22Rv1 (cell line): ENCODE data around the gene ADAMTS1.

ENCODE experiments used
- H3K27ac ChIP-seq: fragments of 450-650 bp; 2 replicates; pipeline ENCODE4 v1.5.1; 2017
- ZFX ChIP-seq: fragments of 450-650 bp; IDR thresholded peaks from 2 replicates; pipeline ENCODE4 v1.6.1; 2017; ENCODE audit warnings: antibody characterized with exemption, borderline replicate concordance
- TF ChIP-seq, protein P1 (sequence below): fragments of 450-650 bp; IDR thresholded peaks from 2 replicates; pipeline ENCODE4 v1.5.1; 2017; ENCODE audit warnings: mild to moderate bottlenecking

Gene ADAMTS1

DNA sequence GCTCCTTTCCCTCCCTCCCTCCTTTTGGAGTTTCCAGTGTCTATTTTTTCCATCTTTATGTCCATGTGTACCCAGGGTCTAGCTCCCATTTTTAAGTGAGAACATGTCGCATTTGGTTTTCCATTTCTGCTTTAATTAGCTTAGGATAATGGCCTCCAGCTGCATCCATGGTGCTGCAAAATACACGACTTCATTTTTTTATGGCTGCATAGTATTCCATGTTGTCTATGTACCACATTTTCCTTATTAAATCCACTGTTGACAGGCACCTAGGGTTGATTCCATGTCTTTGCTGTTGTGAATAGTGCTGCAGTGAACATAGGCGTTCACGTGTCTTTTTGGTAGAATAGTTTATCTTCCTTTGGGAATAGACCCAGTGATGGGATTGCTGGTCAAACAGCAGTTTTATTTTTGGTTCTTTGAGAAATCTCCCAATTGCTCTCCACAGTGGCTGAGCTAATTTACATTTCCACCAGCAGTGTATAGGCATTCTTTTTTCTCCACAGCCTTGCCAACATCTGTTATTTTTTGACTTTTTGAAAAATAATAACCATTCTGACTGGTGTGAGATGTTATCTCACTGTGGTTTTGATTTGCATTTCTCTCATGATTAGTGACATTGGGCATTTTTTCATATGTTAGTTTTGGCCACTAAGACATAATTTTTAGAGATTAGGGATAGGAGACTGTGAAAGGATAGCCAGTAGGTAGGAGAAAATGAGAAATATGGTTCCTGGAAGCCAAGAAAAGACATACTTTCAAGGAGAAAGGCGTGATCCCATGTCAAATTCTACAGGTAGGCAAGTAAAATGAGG, 50.4 kb downstream of the ADAMTS1 start:
- TF ChIP-seq, protein P1, sequence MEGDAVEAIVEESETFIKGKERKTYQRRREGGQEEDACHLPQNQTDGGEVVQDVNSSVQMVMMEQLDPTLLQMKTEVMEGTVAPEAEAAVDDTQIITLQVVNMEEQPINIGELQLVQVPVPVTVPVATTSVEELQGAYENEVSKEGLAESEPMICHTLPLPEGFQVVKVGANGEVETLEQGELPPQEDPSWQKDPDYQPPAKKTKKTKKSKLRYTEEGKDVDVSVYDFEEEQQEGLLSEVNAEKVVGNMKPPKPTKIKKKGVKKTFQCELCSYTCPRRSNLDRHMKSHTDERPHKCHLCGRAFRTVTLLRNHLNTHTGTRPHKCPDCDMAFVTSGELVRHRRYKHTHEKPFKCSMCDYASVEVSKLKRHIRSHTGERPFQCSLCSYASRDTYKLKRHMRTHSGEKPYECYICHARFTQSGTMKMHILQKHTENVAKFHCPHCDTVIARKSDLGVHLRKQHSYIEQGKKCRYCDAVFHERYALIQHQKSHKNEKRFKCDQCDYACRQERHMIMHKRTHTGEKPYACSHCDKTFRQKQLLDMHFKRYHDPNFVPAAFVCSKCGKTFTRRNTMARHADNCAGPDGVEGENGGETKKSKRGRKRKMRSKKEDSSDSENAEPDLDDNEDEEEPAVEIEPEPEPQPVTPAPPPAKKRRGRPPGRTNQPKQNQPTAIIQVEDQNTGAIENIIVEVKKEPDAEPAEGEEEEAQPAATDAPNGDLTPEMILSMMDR, result no peak
- TF ChIP-seq ZFX, result no peak
- H3K27ac ChIP-seq, result no peak overlapping the region

DNA sequence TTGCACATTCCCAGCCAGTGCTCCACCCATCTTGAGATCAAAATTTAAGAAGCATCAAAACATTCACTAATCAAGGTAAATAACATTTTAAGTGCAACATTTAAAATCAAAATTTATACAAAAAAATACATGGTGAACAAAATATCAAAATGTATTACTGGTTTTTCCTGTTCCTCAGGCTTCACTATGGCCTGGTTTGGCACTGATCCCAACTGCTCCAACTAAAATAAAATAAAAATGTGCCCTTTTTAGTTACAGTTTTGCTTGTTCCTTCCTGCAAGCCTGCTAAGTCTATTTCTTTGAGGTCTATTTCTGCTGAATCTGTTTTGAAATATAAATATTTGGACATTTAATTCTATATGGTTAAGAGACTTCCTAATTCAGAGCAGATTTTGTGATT, 54.9 kb downstream of the ADAMTS1 start:
- TF ChIP-seq ZFX, result no peak
- TF ChIP-seq, protein P1, result no peak

DNA sequence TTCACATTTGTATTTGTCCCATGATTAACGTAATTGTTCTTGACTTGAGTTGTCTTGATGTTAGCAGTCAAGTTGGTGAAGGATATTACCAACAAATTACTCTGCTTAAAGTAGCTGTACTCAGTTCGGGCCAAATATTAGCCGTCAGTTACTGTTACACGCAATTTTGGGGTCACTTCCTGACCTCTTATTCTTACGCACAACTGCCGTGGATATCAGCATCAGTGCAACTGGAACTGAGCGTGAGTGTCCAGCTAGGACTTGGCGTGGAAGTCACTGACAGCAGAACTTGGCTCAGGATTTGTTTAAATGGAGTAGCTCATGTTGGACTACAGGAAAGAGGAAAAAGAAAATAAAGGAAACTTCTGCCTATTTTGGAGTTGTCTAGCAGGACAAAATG, 56.4 kb downstream of the ADAMTS1 start:
- H3K27ac ChIP-seq, result no peak overlapping the region
- TF ChIP-seq ZFX, result no peak
- TF ChIP-seq, protein P1, result no peak

More for the DNA sequence above, 54.9 kb downstream of the ADAMTS1 start:
- no peak overlapping the region for H3K27ac ChIP-seq
